GM23338 (cell line): ENCODE measurements around the gene TOM1L2. TPM values are rescaled to one million over a fixed set of nuclear protein-coding genes. Genes with fewer than 3 reads are reported as not detected.

ENCODE experiments used
- ATAC-seq: fragments of 200-7000 bp; cut with Tn5 transposase; 3 replicates; pipeline ENCODE4 v1.9.1; 2020
- DNase-seq: peaks from one replicate; pipeline ENCODE4 v3.0.0-alpha.2; 2015; ENCODE audit warnings: low spot score
- H2AFZ ChIP-seq: fragments of 200-600 bp; sonication (generic); 2 replicates; pipeline ENCODE4 v1.8.0; 2016; ENCODE audit warnings: antibody characterized with exemption, mild to moderate bottlenecking, moderate library complexity
- H3F3A ChIP-seq: fragments of 200-600 bp; sonication (generic); replicated peaks from 2 replicates; pipeline ENCODE4 v1.8.0; 2017; ENCODE audit warnings: antibody characterized with exemption, mixed run types, low read depth
- H3K27ac ChIP-seq: fragments of 200-600 bp; sonication (generic); 2 replicates; pipeline ENCODE4 v1.6.1; 2016; ENCODE audit warnings: low read depth
- H3K27me3 ChIP-seq: fragments of 200-600 bp; sonication (generic); 2 replicates; pipeline ENCODE4 v1.8.0; 2016; ENCODE audit warnings: mild to moderate bottlenecking, mixed run types, moderate library complexity; ENCODE audit not compliant: insufficient read depth
- H3K36me3 ChIP-seq: fragments of 200-600 bp; sonication (generic); 2 replicates; pipeline ENCODE4 v1.8.0; 2016; ENCODE audit warnings: mild to moderate bottlenecking; ENCODE audit not compliant: insufficient read depth
- H3K4me1 ChIP-seq: fragments of 200-600 bp; sonication (generic); 2 replicates; pipeline ENCODE4 v1.8.0; 2016; ENCODE audit warnings: mild to moderate bottlenecking, moderate library complexity; ENCODE audit not compliant: insufficient read depth
- H3K4me2 ChIP-seq: fragments of 200-600 bp; sonication (generic); 2 replicates; pipeline ENCODE4 v1.7.1; 2017; ENCODE audit warnings: mixed run types
- H3K4me3 ChIP-seq: fragments of 200-600 bp; sonication (generic); 2 replicates; pipeline ENCODE4 v1.6.1; 2016; ENCODE audit warnings: mixed run types
- H3K79me2 ChIP-seq: fragments of 200-600 bp; sonication (generic); replicated peaks from 2 replicates; pipeline ENCODE4 v1.8.0; 2017; ENCODE audit warnings: mild to moderate bottlenecking; ENCODE audit not compliant: insufficient read depth
- H3K9me2 ChIP-seq: fragments of 200-600 bp; sonication (generic); 2 replicates; pipeline ENCODE4 v1.8.0; 2017; ENCODE audit not compliant: insufficient read depth
- H4K20me1 ChIP-seq: fragments of 200-600 bp; sonication (generic); replicated peaks from 2 replicates; pipeline ENCODE4 v1.8.0; 2017; ENCODE audit warnings: mild to moderate bottlenecking; ENCODE audit not compliant: insufficient read depth
- H3K27ac Mint-ChIP-seq: 2 replicates; pipeline ENCODE4 v1.8.0; 2020; ENCODE audit warnings: inconsistent platforms, mild to moderate bottlenecking, moderate library complexity, mixed read lengths
- H3K27me3 Mint-ChIP-seq: 3 replicates; pipeline ENCODE4 v1.8.0; 2022; ENCODE audit warnings: low read depth, mild to moderate bottlenecking, moderate library complexity, mixed read lengths, inconsistent platforms; ENCODE audit not compliant: insufficient read depth, poor library complexity
- H3K36me3 Mint-ChIP-seq: 3 replicates; pipeline ENCODE4 v1.8.0; 2021; ENCODE audit warnings: low read depth, mild to moderate bottlenecking, inconsistent platforms, moderate library complexity, mixed read lengths
- H3K4me1 Mint-ChIP-seq: 3 replicates; pipeline ENCODE4 v1.8.0; 2020; ENCODE audit warnings: mild to moderate bottlenecking, inconsistent platforms, mixed read lengths
- H3K4me3 Mint-ChIP-seq: 3 replicates; pipeline ENCODE4 v1.8.0; 2021; ENCODE audit warnings: moderate library complexity, mild to moderate bottlenecking, inconsistent platforms, mixed read lengths
- H3K9me3 Mint-ChIP-seq: 3 replicates; pipeline ENCODE4 v1.8.0; 2020; ENCODE audit warnings: moderate library complexity, mild to moderate bottlenecking, inconsistent platforms, mixed read lengths
- CREB1 ChIP-seq: fragments of 250-450 bp; sonication (Bioruptor Pico); IDR thresholded peaks from 2 replicates; pipeline ENCODE4 v1.5.0; 2020; ENCODE audit warnings: low read depth, mild to moderate bottlenecking, moderate library complexity
- EZH2phosphoT487 ChIP-seq: fragments of 200-600 bp; sonication (generic); IDR thresholded peaks from one replicate; pipeline ENCODE4 v1.8.1; 2018; ENCODE audit warnings: antibody characterized with exemption; ENCODE audit not compliant: unreplicated experiment
- JUNB ChIP-seq: IDR thresholded peaks from one replicate; pipeline ENCODE4 v1.6.1; 2016; ENCODE audit warnings: antibody characterized with exemption; ENCODE audit not compliant: unreplicated experiment
- POLR2AphosphoS5 ChIP-seq: IDR thresholded peaks from 2 replicates; pipeline ENCODE4 v1.6.1; 2016; ENCODE audit warnings: antibody characterized with exemption, low read depth
- STAT1 ChIP-seq: IDR thresholded peaks from one replicate; pipeline ENCODE4 v1.6.1; 2016; ENCODE audit warnings: antibody characterized with exemption; ENCODE audit not compliant: unreplicated experiment
- ZNF331 ChIP-seq: fragments of 250-450 bp; sonication (Bioruptor Pico); IDR thresholded peaks from 2 replicates; pipeline ENCODE4 v1.5.0; 2020; ENCODE audit warnings: low read depth, mild to moderate bottlenecking, moderate library complexity
- polyA plus RNA-seq: library from polyadenylated mRNA; unstranded; fragments of >200 nt; fragmentation: Nextera tagmentation; extraction: Ambion mirVana; gene quantifications from 2 replicates; pipeline ENCODE4 v1.2.1, GENCODE V29; 2016
- total RNA-seq: library from RNA; depleted of rRNA; stranded (reverse); fragments of >200 nt; shearing (Covaris generic); gene quantifications from 2 replicates; pipeline ENCODE4 v1.2.3, GENCODE V29; 2014
- TF ChIP-seq, protein P1 (sequence below), 2 experiments: fragments of 200-600 bp in 1 of 2; sonication (generic) in 1 of 2; conservative IDR thresholded peaks; 2 replicates each; pipeline versions ENCODE4 v1.5.1 to v1.6.1; 2016 to 2017; ENCODE audit warnings: antibody characterized with exemption in 2 of 2, low read depth in 2 of 2, mild to moderate bottlenecking in 2 of 2, moderate library complexity in 1 of 2
- TF ChIP-seq, protein P2 (sequence below): IDR thresholded peaks from 2 replicates; pipeline ENCODE4 v1.6.1; 2016; ENCODE audit warnings: antibody characterized with exemption

Gene TOM1L2
- total and polyA plus RNA-seq, 2 experiments from 2014 or later: 3.3 TPM

DNA sequence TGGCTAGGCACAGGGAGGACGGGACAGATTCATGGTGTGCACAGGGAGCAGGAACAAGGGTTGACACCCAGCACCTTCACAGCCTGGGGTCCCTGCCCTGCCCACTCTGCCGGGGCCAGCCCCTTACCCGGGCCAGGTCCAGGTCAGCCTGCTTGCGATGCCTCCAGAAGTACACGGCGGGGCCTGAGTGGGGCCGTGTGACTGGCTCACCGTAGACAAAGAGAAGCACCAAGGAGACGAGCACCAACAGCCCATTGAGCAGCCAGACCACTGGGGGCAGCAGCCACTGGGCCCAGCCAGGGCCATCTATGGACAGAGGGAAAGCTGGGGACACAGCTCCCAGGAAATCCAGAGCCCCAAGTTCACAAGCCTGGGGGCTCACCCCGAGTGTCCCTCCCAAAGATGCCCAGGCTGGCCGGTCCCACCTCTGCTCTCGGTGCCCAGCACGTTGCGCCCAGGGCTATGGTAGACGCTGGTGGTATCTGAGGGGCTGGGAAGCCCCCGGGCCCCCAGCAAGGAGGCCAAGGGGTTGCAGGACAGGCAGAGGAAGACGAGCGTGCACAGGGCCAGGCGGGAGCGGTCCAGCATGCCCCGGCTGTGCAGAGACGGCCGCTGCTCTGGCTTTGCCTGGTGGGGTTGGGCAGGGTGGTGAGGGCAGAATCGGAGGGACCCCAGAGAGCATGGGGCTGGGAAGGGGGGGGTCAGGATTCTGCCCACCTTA, 155.2 kb downstream of the TOM1L2 start:
- H3K79me2 ChIP-seq: peaks cover 17% of the 10 kb centered on the region
- H3K4me2 ChIP-seq: no peak overlapping the region
- H3F3A ChIP-seq: peaks cover 20% of the 10 kb centered on the region
- Mint-ChIP-seq H3K9me3 (no peaks in the 10 kb centered on the region; the same call in 2 of the 3 replicates), H3K27ac (no peak overlapping the region), H3K4me1 (peaks cover 41% of the 10 kb centered on the region), H3K27me3 (peaks cover 10% of the 10 kb centered on the region), H3K4me3 (no peak overlapping the region), H3K36me3 (peaks cover 61% of the 10 kb centered on the region)
- TF ChIP-seq POLR2AphosphoS5 (0 out of 2 replicates have a peak, but pooled peaks have one; percentile 4), EZH2phosphoT487 (no peak)
- TF ChIP-seq, protein P1, sequence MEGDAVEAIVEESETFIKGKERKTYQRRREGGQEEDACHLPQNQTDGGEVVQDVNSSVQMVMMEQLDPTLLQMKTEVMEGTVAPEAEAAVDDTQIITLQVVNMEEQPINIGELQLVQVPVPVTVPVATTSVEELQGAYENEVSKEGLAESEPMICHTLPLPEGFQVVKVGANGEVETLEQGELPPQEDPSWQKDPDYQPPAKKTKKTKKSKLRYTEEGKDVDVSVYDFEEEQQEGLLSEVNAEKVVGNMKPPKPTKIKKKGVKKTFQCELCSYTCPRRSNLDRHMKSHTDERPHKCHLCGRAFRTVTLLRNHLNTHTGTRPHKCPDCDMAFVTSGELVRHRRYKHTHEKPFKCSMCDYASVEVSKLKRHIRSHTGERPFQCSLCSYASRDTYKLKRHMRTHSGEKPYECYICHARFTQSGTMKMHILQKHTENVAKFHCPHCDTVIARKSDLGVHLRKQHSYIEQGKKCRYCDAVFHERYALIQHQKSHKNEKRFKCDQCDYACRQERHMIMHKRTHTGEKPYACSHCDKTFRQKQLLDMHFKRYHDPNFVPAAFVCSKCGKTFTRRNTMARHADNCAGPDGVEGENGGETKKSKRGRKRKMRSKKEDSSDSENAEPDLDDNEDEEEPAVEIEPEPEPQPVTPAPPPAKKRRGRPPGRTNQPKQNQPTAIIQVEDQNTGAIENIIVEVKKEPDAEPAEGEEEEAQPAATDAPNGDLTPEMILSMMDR (conservative IDR thresholded peaks at IDR 0.05; ENCODE audit: low read depth in 2 of 2): 0 out of 4 replicates have a peak, but pooled peaks of 1 of the 2 experiments have one; percentile 7
- H3K4me1 ChIP-seq: peaks cover 11% of the 10 kb centered on the region
- no peaks in the 10 kb centered on the region for H3K9me2 ChIP-seq
- no peaks in the 10 kb centered on the region; the same call in 1 of the 2 replicates for H3K36me3 ChIP-seq
- H3K4me3 ChIP-seq: no peak overlapping the region
- DNase-seq (no peak), ATAC-seq (no peak)
- peaks cover 38% of the 10 kb centered on the region for H4K20me1 ChIP-seq
- no peak overlapping the region for H2AFZ ChIP-seq
- H3K27me3 ChIP-seq: no peaks in the 10 kb centered on the region
- no peak overlapping the region for H3K27ac ChIP-seq

DNA sequence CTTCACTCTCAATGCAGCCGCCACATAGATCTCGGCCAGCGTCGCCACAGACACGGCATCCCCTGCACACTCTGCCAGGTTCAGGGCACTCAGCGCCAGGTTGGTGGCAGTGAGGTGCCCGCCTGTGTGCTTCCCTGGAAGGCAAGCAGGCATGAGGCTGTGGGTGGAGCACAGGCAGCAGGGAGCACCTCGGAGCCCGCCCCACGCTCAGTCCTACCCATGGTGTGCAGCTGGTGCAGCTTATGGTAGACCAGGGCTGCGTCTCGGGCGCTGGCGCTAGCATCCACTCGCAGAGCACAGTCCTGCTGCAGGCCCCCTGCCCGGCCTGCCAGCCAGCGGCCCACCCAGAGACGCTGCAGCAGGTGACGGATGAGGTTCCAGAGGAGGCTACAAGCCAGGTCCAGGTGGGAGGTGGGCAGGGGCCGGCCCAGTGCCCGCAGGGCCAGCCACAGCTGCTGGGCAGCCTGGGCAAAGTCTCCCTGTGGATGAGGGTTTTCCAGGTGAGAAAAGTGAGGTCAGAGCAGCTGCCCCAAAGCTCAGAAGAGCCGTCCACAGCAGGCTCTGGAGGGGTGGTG, 155.9 kb downstream of the TOM1L2 start:
- H4K20me1 ChIP-seq: peaks cover 36% of the 10 kb centered on the region
- TF ChIP-seq STAT1 (no peak), CREB1 (no peak), ZNF331 (no peak), JUNB (no peak), POLR2AphosphoS5 (0 out of 2 replicates have a peak, but pooled peaks have one; percentile 24)
- TF ChIP-seq, protein P2, sequence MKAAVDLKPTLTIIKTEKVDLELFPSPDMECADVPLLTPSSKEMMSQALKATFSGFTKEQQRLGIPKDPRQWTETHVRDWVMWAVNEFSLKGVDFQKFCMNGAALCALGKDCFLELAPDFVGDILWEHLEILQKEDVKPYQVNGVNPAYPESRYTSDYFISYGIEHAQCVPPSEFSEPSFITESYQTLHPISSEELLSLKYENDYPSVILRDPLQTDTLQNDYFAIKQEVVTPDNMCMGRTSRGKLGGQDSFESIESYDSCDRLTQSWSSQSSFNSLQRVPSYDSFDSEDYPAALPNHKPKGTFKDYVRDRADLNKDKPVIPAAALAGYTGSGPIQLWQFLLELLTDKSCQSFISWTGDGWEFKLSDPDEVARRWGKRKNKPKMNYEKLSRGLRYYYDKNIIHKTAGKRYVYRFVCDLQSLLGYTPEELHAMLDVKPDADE: no peak
- DNase-seq (no peak), ATAC-seq (no peak)
- Mint-ChIP-seq H3K27me3 (peaks cover 9% of the 10 kb centered on the region), H3K27ac (no peak overlapping the region), H3K4me1 (peaks cover 41% of the 10 kb centered on the region), H3K4me3 (no peak overlapping the region), H3K36me3 (peaks cover 64% of the 10 kb centered on the region), H3K9me3 (no peaks in the 10 kb centered on the region; the same call in 2 of the 3 replicates)
- H3K9me2 ChIP-seq: no peaks in the 10 kb centered on the region
- H3K36me3 ChIP-seq: no peaks in the 10 kb centered on the region; the same call in 1 of the 2 replicates
- H3K4me1 ChIP-seq: peaks cover 11% of the 10 kb centered on the region
- peaks cover 25% of the 10 kb centered on the region for H3F3A ChIP-seq
- H3K27ac ChIP-seq: no peak overlapping the region
- H3K27me3 ChIP-seq: no peaks in the 10 kb centered on the region
- H3K4me3 ChIP-seq: no peak overlapping the region
- H3K79me2 ChIP-seq: peaks cover 10% of the 10 kb centered on the region
- H3K4me2 ChIP-seq: no peak overlapping the region
- H2AFZ ChIP-seq: no peak overlapping the region
